Fibroblast of villous mesenchyme (primary cell): ENCODE data around the gene WNK4. TPM values are rescaled to one million over a fixed set of nuclear protein-coding genes. Genes with fewer than 3 reads are reported as not detected.

Experiments used
- DNase-seq: peaks from one replicate; pipeline ENCODE4 v3.0.0-alpha.2; 2010; ENCODE audit warnings: low read depth
- H3K4me3 ChIP-seq: 2 replicates; pipeline ENCODE4 v1.5.1; 2011; ENCODE audit warnings: low read depth, mild to moderate bottlenecking, low read length
- CTCF ChIP-seq: IDR thresholded peaks from 2 replicates; pipeline ENCODE4 v1.5.1; 2012; ENCODE audit warnings: low read depth, mild to moderate bottlenecking, low read length; ENCODE audit not compliant: insufficient read depth
- total RNA-seq: library from RNA; depleted of rRNA; stranded (reverse); fragments of >200 nt; gene quantifications from 2 replicates; pipeline ENCODE4 v1.2.3, GENCODE V29; 2012

The WNK4 gene
- total RNA-seq, 1 donor, result 3.9 TPM

GRCh38 chr17:42806249-42806648, 25.8 kb downstream of the WNK4 start:
- no peak for DNase-seq
- TF ChIP-seq CTCF, result no peak
- H3K4me3 ChIP-seq, result no peak overlapping the region

GRCh38 chr17:42809250-42809649, 28.8 kb downstream of the WNK4 start:
- no peak overlapping the region for H3K4me3 ChIP-seq
- TF ChIP-seq CTCF, result no peak
- peak; percentile 82 for DNase-seq

GRCh38 chr17:42814633-42815399, 34.4 kb downstream of the WNK4 start:
- TF ChIP-seq CTCF, result no peak
- peak; percentile 73 for DNase-seq
- no peak overlapping the region for H3K4me3 ChIP-seq

- H3K4me3 ChIP-seq, result no peak overlapping the region
- DNase-seq, result no peak
- TF ChIP-seq CTCF, result no peak
Observed at GRCh38 chr17:42817866-42818265, 37.5 kb downstream of the WNK4 start.

GRCh38 chr17:42818379-42818778, 38.0 kb downstream of the WNK4 start:
- TF ChIP-seq CTCF, result no peak
- no peak for DNase-seq
- H3K4me3 ChIP-seq, result no peak overlapping the region

GRCh38 chr17:42819939-42820535, 39.6 kb downstream of the WNK4 start:
- DNase-seq, result peak; percentile 46

More at GRCh38 chr17:42819939-42820535, 39.6 kb downstream of the WNK4 start:
- peak; percentile 76 for TF ChIP-seq CTCF
- no peak overlapping the region for H3K4me3 ChIP-seq
